Measurements from ENCODE around the gene SLC2A3.
"Not testable (repeated sequence)": the region's sequence is repeated elsewhere in the genome, so short reads cannot be mapped to it uniquely, and the experiment has no call there.

Gene SLC2A3

DNA sequence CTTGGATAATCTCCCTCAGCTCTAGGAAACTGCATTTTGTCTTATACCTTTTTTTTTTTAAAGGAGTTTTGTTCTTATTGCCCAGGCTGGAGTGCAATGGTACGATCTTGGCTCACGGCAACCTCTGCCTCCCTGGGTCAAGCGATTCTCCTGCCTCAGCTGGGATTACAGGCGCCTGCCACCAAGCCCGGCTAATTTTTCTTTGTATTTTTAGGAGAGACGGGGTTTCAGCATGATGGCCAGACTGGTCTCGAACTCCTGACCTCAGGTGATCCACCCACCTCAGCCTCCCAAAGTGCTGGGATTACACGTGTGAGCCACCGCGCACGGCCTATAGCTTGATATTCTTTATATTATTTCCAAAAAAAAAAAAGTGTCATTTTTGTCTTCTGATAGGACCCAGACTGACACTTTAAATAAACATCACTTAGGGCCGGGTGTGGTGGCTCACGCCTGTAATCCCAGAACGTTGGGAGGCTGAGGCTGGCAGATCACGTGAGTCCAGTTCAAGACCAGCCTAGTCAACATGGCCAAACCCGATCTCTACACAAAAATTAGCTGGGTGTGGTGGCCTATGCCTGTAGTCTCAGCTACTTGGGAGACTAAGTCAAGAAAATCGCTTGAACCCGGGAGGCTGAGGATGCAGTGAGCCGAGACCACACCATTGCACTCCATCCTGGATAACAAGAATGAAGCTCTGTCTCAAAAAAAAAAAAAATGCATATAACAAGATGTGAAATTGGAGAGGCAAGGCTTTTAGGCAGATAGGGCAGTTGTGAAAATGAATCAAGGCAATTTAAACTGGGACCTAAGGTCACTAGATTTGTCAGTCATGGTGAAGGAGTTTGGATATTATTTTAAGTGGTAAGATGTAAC lies 18.4 kb downstream of the SLC2A3 start:
- TF ChIP-seq, protein P1, sequence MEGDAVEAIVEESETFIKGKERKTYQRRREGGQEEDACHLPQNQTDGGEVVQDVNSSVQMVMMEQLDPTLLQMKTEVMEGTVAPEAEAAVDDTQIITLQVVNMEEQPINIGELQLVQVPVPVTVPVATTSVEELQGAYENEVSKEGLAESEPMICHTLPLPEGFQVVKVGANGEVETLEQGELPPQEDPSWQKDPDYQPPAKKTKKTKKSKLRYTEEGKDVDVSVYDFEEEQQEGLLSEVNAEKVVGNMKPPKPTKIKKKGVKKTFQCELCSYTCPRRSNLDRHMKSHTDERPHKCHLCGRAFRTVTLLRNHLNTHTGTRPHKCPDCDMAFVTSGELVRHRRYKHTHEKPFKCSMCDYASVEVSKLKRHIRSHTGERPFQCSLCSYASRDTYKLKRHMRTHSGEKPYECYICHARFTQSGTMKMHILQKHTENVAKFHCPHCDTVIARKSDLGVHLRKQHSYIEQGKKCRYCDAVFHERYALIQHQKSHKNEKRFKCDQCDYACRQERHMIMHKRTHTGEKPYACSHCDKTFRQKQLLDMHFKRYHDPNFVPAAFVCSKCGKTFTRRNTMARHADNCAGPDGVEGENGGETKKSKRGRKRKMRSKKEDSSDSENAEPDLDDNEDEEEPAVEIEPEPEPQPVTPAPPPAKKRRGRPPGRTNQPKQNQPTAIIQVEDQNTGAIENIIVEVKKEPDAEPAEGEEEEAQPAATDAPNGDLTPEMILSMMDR (conservative IDR thresholded peaks at IDR 0.05; ENCODE audit: low read depth, low read length), result no peak
- Histone ChIP-seq H2AFZ (ENCODE audit: low read depth) (no peak overlapping the region), H3K27me3 (ENCODE audit: insufficient read depth, low read depth) (no peaks in the 10 kb centered on the region), H3K4me1 (ENCODE audit: low read depth, poor library complexity, severe bottlenecking) (no peaks in the 10 kb centered on the region), H3K9ac (no peak overlapping the region), H3K27ac (no peak overlapping the region), H3K36me3 (ENCODE audit: insufficient read depth) (no peaks in the 10 kb centered on the region), H3K4me3 (IDR thresholded peaks at IDR 0.05; ENCODE audit: insufficient read depth, low read depth, low read length) (no peak overlapping the region), H3K4me2 (no peak overlapping the region), H4K20me1 (ENCODE audit: insufficient read depth) (no peaks in the 10 kb centered on the region), H3K79me2 (ENCODE audit: insufficient read depth, low read depth) (no peaks in the 10 kb centered on the region)

DNA sequence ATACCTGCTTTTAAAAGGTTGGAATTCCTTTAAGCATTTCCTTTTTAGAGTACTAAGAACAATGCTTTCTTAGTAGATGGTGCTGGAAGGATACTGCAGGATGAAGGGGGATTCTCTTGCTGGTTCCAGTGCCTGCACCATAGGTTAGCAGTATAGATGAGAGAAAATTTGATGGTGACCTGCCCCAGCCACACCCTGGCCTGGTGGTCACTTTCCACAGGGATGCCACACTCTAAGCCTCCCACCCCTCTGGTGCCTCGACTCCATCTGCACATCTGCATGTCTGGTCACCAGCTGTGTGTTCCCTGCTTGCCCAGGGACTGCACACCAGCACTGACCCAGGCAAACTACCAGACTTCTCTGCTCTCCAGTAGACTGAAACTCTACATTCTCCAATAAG lies 19.1 kb downstream of the SLC2A3 start:
- Histone ChIP-seq H3K27me3 (ENCODE audit: insufficient read depth, low read depth) (no peaks in the 10 kb centered on the region), H3K79me2 (ENCODE audit: insufficient read depth, low read depth) (no peaks in the 10 kb centered on the region), H3K36me3 (ENCODE audit: insufficient read depth) (no peaks in the 10 kb centered on the region), H3K9ac (no peak overlapping the region), H3K27ac (no peak overlapping the region), H4K20me1 (ENCODE audit: insufficient read depth) (no peaks in the 10 kb centered on the region), H3K4me1 (ENCODE audit: low read depth, poor library complexity, severe bottlenecking) (no peaks in the 10 kb centered on the region), H3K4me2 (no peak overlapping the region), H2AFZ (ENCODE audit: low read depth) (no peak overlapping the region), H3K4me3 (IDR thresholded peaks at IDR 0.05; ENCODE audit: insufficient read depth, low read depth, low read length) (no peak overlapping the region)
- TF ChIP-seq, protein P1 (conservative IDR thresholded peaks at IDR 0.05; ENCODE audit: low read depth, low read length), result no peak

DNA sequence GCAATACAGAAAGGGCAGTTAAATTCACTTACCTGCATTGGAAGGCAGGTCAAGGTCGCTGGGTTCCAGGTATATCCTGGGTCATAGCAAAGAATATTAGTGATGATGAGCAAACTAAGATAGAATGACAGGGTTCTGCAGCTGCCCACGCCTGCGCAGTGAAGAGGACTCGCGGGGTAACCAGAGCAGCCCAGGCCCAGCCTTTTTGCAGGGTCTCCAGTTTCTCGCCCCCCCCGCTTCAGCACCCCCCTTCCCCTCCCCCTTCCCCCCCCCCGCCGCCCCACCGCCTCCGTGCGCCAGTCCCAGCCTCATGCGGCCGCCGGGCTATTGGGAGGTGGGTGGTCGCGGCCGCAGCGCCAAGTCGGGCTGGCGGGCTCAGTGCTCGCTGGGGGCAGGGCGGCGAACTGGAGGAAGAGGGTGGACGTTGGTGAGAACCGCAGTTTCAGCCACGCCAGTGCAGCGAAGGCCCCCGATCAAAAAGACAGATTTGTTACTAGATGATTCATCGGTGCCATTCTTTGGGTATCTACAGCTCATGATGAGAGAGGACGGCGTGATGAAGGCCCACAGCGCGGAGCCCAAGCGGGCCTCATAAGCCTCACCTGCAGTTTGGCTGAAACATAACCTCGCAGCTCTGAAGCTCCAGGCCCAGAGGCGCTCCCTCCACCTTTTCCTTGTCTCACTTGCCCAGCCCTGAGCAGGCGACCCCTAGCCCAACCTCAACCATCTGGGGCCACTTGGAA lies 20.2 kb downstream of the SLC2A3 start:
- Histone ChIP-seq H3K9ac (no peak overlapping the region), H2AFZ (ENCODE audit: low read depth) (no peak overlapping the region), H3K4me3 (IDR thresholded peaks at IDR 0.05; ENCODE audit: insufficient read depth, low read depth, low read length) (no peak overlapping the region), H3K27ac (no peak overlapping the region), H3K36me3 (ENCODE audit: insufficient read depth) (no peaks in the 10 kb centered on the region), H3K27me3 (ENCODE audit: insufficient read depth, low read depth) (no peaks in the 10 kb centered on the region), H3K4me2 (no peak overlapping the region), H3K79me2 (ENCODE audit: insufficient read depth, low read depth) (no peaks in the 10 kb centered on the region), H4K20me1 (ENCODE audit: insufficient read depth) (no peaks in the 10 kb centered on the region), H3K4me1 (ENCODE audit: low read depth, poor library complexity, severe bottlenecking) (no peaks in the 10 kb centered on the region)
- TF ChIP-seq, protein P1 (conservative IDR thresholded peaks at IDR 0.05; ENCODE audit: low read depth, low read length), result no peak

DNA sequence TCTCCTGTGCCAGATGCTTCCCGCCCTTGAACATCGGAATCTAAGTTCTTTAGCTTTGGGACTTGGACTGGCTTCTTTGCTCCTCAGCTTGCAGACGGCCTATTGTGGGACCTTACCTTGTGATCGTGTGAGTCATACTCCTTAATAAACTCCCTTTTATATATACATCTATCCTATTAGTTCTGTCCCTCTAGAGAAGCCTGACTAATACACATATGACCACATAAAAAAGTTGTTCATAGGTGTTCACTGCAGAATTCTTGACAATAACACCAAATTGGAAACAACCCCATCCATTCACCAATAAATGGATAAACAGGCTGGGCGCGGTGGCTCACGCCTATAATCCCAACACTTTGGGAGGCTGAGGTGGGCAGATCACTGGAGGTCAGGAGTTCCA lies 25.9 kb downstream of the SLC2A3 start:
- H3K9ac ChIP-seq; H3K36me3 ChIP-seq (ENCODE audit: insufficient read depth); H3K79me2 ChIP-seq (ENCODE audit: insufficient read depth, low read depth); H2AFZ ChIP-seq (ENCODE audit: low read depth); H3K27me3 ChIP-seq (ENCODE audit: insufficient read depth, low read depth); H3K4me2 ChIP-seq; H3K27ac ChIP-seq; H3K4me3 ChIP-seq (IDR thresholded peaks at IDR 0.05; ENCODE audit: insufficient read depth, low read depth, low read length); H4K20me1 ChIP-seq (ENCODE audit: insufficient read depth); H3K4me1 ChIP-seq (ENCODE audit: low read depth, poor library complexity, severe bottlenecking): not testable (repeated sequence)

DNA sequence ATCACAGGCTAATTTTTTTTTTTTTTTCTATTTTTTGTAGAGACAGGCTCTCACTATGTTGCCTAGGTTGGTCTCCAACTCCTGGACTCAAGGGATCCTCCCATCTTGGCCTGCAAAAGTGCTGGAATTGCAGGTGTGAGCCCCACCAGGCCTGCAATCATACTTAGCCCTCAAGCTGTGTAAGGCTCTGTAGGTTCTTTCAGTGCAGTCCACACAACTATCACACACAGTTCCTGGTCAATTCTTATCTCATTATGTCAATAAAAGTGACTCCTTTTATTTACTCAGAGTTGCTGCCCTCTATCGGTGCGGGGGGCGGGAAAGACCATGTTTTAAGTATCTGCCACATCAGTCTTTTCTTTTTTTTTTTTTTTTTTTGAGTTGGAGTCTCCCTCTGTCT lies 29.0 kb downstream of the SLC2A3 start:
- Histone ChIP-seq H3K27me3 (ENCODE audit: insufficient read depth, low read depth) (no peaks in the 10 kb centered on the region), H3K79me2 (ENCODE audit: insufficient read depth, low read depth) (no peaks in the 10 kb centered on the region), H3K4me1 (ENCODE audit: low read depth, poor library complexity, severe bottlenecking) (no peaks in the 10 kb centered on the region), H3K4me2 (no peak overlapping the region), H3K9ac (no peak overlapping the region), H3K4me3 (IDR thresholded peaks at IDR 0.05; ENCODE audit: insufficient read depth, low read depth, low read length) (no peak overlapping the region), H2AFZ (ENCODE audit: low read depth) (no peak overlapping the region), H4K20me1 (ENCODE audit: insufficient read depth) (no peaks in the 10 kb centered on the region), H3K27ac (no peak overlapping the region), H3K36me3 (ENCODE audit: insufficient read depth) (no peaks in the 10 kb centered on the region)
- TF ChIP-seq, protein P1 (conservative IDR thresholded peaks at IDR 0.05; ENCODE audit: low read depth, low read length), result no peak

DNA sequence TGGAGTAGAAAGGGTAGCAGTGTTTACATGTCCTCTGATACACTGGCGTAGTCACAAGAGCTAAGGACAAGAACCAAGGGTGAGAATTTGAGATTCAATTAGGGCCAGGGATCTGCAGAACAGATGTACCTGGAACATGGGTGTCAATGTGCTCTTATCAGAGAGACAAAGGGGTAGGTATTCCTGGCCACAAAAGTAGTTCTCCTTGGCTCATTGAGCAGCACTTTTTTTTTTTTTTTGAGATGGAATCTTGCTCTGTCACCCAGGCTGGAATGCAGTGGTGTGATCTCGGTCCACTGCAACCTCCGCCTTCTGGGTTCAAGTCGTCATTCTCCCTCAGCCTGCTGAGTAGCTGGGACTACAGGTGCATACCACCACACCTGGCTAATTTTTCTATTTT lies 29.7 kb downstream of the SLC2A3 start:
- not testable (repeated sequence) for H3K4me1 ChIP-seq (ENCODE audit: low read depth, poor library complexity, severe bottlenecking); H2AFZ ChIP-seq (ENCODE audit: low read depth); H4K20me1 ChIP-seq (ENCODE audit: insufficient read depth); H3K27me3 ChIP-seq (ENCODE audit: insufficient read depth, low read depth); H3K36me3 ChIP-seq (ENCODE audit: insufficient read depth); H3K4me3 ChIP-seq (IDR thresholded peaks at IDR 0.05; ENCODE audit: insufficient read depth, low read depth, low read length); H3K4me2 ChIP-seq; H3K79me2 ChIP-seq (ENCODE audit: insufficient read depth, low read depth); H3K27ac ChIP-seq; H3K9ac ChIP-seq

Data from KMS-11 (cell line).